ENCODE measurements around the gene DNAL4.

GRCh38 chr22:38782402-38783094, 11.4 kb downstream of the DNAL4 start:
- TF ChIP-seq CTCF (IDR thresholded peaks at IDR 0.05; ENCODE audit: extremely low read depth in 1 of 2, insufficient read depth in 1 of 2, low read depth in 1 of 2, low read length in 2 of 2) (no peak), EZH2 (IDR thresholded peaks at IDR 0.05; ENCODE audit: borderline replicate concordance, low read depth, low read length, severe bottlenecking) (no peak)
